ENCODE measurements around the gene HOMER3. TPM values are rescaled to one million over a fixed set of nuclear protein-coding genes. Genes with fewer than 3 reads are reported as not detected.

HOMER3 gene
- total and polyA plus RNA-seq, 9 of the 15 experiments (the other 6 are each of a cell fraction or from before 2014, with no cell fraction given) = 1.3 to 5.1 (median 3.7) TPM; not detected in 2

DNA sequence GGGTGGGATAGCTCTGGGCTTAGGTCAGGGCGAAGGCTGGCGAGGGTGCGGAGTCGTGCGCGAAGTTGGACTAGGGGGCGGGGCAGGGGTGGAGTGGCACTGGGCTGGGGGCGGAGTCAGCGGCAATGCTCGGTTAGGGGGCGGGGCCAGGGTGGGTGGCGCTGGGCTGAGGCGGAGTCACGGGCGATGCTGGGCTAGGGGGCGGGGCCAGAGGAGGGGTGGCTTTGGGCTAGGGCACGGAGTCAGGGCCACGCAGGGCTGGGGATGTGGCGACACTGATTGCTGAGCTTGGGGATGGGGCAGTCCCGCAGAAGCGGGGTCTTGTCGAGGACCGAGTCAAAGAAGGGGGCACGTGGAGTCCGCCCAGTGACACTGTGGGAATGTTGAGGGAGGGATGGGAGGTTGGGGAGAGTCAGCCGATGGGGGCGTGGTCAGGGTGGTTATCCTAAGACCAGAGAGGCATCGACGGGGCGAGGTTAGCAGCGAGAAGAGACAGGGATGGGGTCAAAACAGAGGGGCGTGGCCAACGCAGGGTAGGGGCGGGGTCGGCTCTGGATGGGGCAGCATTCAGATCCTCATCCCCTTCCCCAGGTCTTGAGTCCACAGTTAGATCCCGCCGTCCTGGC lies 8.7 kb downstream of the HOMER3 start (continued):
- TF ChIP-seq, protein P1, sequence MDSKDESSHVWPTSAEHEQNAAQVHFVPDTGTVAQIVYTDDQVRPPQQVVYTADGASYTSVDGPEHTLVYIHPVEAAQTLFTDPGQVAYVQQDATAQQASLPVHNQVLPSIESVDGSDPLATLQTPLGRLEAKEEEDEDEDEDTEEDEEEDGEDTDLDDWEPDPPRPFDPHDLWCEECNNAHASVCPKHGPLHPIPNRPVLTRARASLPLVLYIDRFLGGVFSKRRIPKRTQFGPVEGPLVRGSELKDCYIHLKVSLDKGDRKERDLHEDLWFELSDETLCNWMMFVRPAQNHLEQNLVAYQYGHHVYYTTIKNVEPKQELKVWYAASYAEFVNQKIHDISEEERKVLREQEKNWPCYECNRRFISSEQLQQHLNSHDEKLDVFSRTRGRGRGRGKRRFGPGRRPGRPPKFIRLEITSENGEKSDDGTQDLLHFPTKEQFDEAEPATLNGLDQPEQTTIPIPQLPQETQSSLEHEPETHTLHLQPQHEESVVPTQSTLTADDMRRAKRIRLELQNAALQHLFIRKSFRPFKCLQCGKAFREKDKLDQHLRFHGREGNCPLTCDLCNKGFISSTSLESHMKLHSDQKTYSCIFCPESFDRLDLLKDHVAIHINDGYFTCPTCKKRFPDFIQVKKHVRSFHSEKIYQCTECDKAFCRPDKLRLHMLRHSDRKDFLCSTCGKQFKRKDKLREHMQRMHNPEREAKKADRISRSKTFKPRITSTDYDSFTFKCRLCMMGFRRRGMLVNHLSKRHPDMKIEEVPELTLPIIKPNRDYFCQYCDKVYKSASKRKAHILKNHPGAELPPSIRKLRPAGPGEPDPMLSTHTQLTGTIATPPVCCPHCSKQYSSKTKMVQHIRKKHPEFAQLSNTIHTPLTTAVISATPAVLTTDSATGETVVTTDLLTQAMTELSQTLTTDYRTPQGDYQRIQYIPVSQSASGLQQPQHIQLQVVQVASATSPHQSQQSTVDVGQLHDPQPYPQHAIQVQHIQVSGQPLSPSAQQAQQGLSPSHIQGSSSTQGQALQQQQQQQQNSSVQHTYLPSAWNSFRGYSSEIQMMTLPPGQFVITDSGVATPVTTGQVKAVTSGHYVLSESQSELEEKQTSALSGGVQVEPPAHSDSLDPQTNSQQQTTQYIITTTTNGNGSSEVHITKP (IDR thresholded peaks at IDR 0.05; ENCODE audit: partially characterized antibody) = no peak

DNA sequence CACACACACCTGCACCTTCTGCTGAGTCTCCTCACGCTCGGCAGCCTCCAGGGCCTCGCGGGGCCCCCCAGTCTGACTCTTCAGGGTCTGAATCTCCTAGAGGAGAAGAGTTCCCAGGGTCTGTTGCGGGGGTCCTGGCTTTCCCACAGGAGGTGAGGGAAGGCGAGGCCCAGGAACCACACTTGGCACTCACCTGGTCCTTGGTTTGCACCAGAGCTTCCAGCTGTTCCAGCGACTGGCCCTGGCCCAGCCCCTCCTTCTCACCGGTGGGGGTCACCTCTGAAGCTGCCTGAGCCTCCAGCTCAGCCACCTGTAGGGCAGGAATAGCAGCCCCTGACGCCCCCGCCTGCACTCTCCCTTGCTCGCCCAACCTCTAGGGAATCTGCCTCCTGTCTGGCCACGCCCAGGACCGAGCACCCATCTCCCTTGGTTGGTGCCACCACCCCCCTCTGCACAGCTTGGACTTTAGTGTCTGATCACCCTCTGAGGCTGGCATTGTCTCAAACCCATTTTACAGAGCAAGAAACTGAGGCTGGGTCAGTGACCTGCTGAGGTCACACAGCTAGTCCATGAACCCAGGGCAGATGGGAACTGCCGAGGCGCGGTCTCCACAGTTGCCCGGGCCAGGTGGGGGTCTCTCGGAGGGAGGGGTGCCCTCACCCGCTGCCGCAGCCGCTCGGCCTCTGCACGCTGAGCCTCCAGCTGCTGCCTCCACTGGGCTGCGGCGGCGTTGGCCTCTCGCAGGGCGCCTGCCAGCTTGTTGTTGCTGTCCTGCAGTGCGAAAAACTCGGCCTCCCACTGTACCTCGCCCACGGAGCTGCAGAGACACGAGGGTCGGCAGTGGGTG lies 9.5 kb downstream of the HOMER3 start:
- BruUV-seq (replicated peaks) = no TSS peak
- peak overlapping the region in 1 of 2 experiments; percentile 73; a peak in 1 of 4 replicates for H3K9ac ChIP-seq (ENCODE audit: insufficient read depth in 1 of 2, low read depth in 2 of 2, low read length in 2 of 2)
- no peak overlapping the region for H3K27ac ChIP-seq (ENCODE audit: extremely low read depth, low read depth, low read length)
- ChIA-PET POLR2A (interaction anchor here (4.6 kb wide), 1 partner anchor 12 kb away, joined by 34 read pairs; the partner anchor contains the start of genes COPE and DDX49), CTCF (ENCODE audit: low intra/inter-chr PET ratio) (no interaction called here)
- H3K9me3 ChIP-seq (replicated peaks; ENCODE audit: control insufficient read depth, insufficient read depth, low read depth, low read length) = no peaks in the 10 kb centered on the region
- no peak overlapping the region for H3K4me3 ChIP-seq
- H3K4me2 ChIP-seq (ENCODE audit: insufficient read depth, low read length) = no peak overlapping the region
- no peaks in the 10 kb centered on the region for H3K79me2 ChIP-seq (ENCODE audit: control insufficient read depth, insufficient read depth, low read length)
- in situ Hi-C loops (cut with MboI) = no loop called here
- ATAC-seq (no peak), FAIRE-seq (no peak), DNase-seq (ENCODE audit: extremely low read depth in 1 of 4, low spot score in 3 of 4) (no peak)
- WGBS (ENCODE audit: insufficient coverage, low coverage, missing lambda C conversion rate) = 34% methylated on average over 19 of the region's 34 CpGs
- H3K27me3 ChIP-seq (ENCODE audit: control insufficient read depth in 2 of 2, insufficient read depth in 2 of 2, low read length in 2 of 2) = no peaks in the 10 kb centered on the region
- H3K36me3 ChIP-seq (ENCODE audit: control insufficient read depth, insufficient read depth, low read length) = peaks cover 15% of the 10 kb centered on the region; the same call in 1 of the 3 replicates
- peaks cover 5 to 28% of the 10 kb centered on the region in 2 experiments; a peak in 4 of 5 replicates for H3K4me1 ChIP-seq (replicated peaks in 1 of 2; ENCODE audit: control insufficient read depth in 2 of 2, insufficient read depth in 2 of 2, low read length in 2 of 2)
- H2AFZ ChIP-seq (ENCODE audit: low read depth, low read length) = no peak overlapping the region
- H3K9me1 ChIP-seq (ENCODE audit: control insufficient read depth, insufficient read depth, low read length) = peaks cover 2% of the 10 kb centered on the region
- intact Hi-C loops (cut with micrococcal nuclease) = no loop called here
- 0 out of 2 replicates have a peak, but pooled peaks cover 3% of the 10 kb centered on the region for H4K20me1 ChIP-seq (replicated peaks; ENCODE audit: control insufficient read depth, insufficient read depth, low read length)
- TF ChIP-seq HMG20A (CRISPR knock-in tag; conservative IDR thresholded peaks at IDR 0.05) (no peak), CBX1 (IDR thresholded peaks at IDR 0.05; ENCODE audit: low read depth) (peak; percentile 90), CHD4 (IDR thresholded peaks at IDR 0.05; ENCODE audit: insufficient read depth, insufficient replicate concordance, low read depth, low read length, poor library complexity, severe bottlenecking) (peak; percentile 94), ADNP (tag; IDR thresholded peaks at IDR 0.05) (peak; percentile 74), RCOR1 (IDR thresholded peaks at IDR 0.05; ENCODE audit: borderline replicate concordance in 1 of 2, low read depth in 2 of 2, low read length in 2 of 2) (0 out of 4 replicates have a peak, but pooled peaks of 1 of the 2 experiments have one; percentile 21), SRSF9 (IDR thresholded peaks at IDR 0.05; ENCODE audit: borderline replicate concordance, low read depth, low read length) (no peak), BCOR (IDR thresholded peaks at IDR 0.05) (peak; percentile 90), POLR2G (IDR thresholded peaks at IDR 0.05; ENCODE audit: low read depth, low read length) (peak; percentile 47), RBM25 (IDR thresholded peaks at IDR 0.05; ENCODE audit: low read depth, low read length, severe bottlenecking) (peak; percentile 88), ESRRA (IDR thresholded peaks at IDR 0.05; ENCODE audit: borderline replicate concordance, low read depth) (peak; percentile 82), KDM1A (IDR thresholded peaks at IDR 0.05) (peak; percentile 70 to 88), PTBP1 (IDR thresholded peaks at IDR 0.05; ENCODE audit: low read depth, low read length) (0 out of 2 replicates have a peak, but pooled peaks have one; percentile 52)
- TF ChIP-seq, protein P2, sequence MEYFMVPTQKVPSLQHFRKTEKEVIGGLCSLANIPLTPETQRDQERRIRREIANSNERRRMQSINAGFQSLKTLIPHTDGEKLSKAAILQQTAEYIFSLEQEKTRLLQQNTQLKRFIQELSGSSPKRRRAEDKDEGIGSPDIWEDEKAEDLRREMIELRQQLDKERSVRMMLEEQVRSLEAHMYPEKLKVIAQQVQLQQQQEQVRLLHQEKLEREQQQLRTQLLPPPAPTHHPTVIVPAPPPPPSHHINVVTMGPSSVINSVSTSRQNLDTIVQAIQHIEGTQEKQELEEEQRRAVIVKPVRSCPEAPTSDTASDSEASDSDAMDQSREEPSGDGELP (CRISPR knock-in tag; IDR thresholded peaks at IDR 0.05; ENCODE audit: borderline replicate concordance) = peak; percentile 43; the same call in 1 of the 2 replicates
